Activated effector memory CD4-positive, alpha-beta T cell treated with Interleukin-2 at 50 U/mL for 16 hours (primary cell): ENCODE results near the gene FOXA1.
"Not testable (repeated sequence)": the region's sequence is repeated elsewhere in the genome, so short reads cannot be mapped to it uniquely, and the experiment has no call there.

Source experiments
- DNase-seq: peaks from one replicate; pipeline ENCODE4 v3.0.0-alpha.2; 2020

Gene FOXA1

GRCh38 chr14:37588956-37589714 lies 5.9 kb downstream of the FOXA1 start:
- DNase-seq, result no peak

- no peak for DNase-seq
These were observed 6.4 kb downstream of the FOXA1 start for GRCh38 chr14:37588667-37588955.

GRCh38 chr14:37587881-37588666 lies 7.0 kb downstream of the FOXA1 start:
- no peak for DNase-seq

GRCh38 chr14:37587131-37587803 lies 7.8 kb downstream of the FOXA1 start:
- DNase-seq, result no peak

GRCh38 chr14:37586797-37587130 lies 8.3 kb downstream of the FOXA1 start:
- no peak for DNase-seq

- DNase-seq, result no peak
These were observed 8.9 kb downstream of the FOXA1 start for GRCh38 chr14:37585971-37586796.

GRCh38 chr14:37585101-37585511 lies 9.9 kb downstream of the FOXA1 start:
- DNase-seq, result no peak

GRCh38 chr14:37584211-37585100 lies 10.6 kb downstream of the FOXA1 start:
- DNase-seq, result no peak

- no peak for DNase-seq
These were observed 11.5 kb downstream of the FOXA1 start for GRCh38 chr14:37583358-37584210.

- DNase-seq, result no peak
These were observed 14.9 kb downstream of the FOXA1 start for GRCh38 chr14:37580146-37580545.

GRCh38 chr14:37579274-37579673 lies 15.8 kb downstream of the FOXA1 start:
- no peak for DNase-seq

- DNase-seq, result no peak
These were observed 21.7 kb downstream of the FOXA1 start for GRCh38 chr14:37573356-37573755.

- no peak for DNase-seq
These were observed 23.7 kb downstream of the FOXA1 start for GRCh38 chr14:37571391-37571790.

- DNase-seq, result no peak
These were observed 25.3 kb downstream of the FOXA1 start for GRCh38 chr14:37569729-37570128.

- DNase-seq, result no peak
These were observed 28.2 kb downstream of the FOXA1 start for GRCh38 chr14:37566811-37567371.

GRCh38 chr14:37565550-37565949 lies 29.5 kb downstream of the FOXA1 start:
- no peak for DNase-seq

- no peak for DNase-seq
These were observed 31.9 kb downstream of the FOXA1 start for GRCh38 chr14:37563189-37563588.

- DNase-seq, result no peak
These were observed 35.7 kb downstream of the FOXA1 start for GRCh38 chr14:37559386-37559785.

- DNase-seq, result no peak
These were observed 36.3 kb downstream of the FOXA1 start for GRCh38 chr14:37558740-37559139.

- not testable (repeated sequence) for DNase-seq
These were observed 39.5 kb downstream of the FOXA1 start for GRCh38 chr14:37555596-37555995.
